ENCODE data around the gene ARHGAP19.

Gene ARHGAP19, protein sequence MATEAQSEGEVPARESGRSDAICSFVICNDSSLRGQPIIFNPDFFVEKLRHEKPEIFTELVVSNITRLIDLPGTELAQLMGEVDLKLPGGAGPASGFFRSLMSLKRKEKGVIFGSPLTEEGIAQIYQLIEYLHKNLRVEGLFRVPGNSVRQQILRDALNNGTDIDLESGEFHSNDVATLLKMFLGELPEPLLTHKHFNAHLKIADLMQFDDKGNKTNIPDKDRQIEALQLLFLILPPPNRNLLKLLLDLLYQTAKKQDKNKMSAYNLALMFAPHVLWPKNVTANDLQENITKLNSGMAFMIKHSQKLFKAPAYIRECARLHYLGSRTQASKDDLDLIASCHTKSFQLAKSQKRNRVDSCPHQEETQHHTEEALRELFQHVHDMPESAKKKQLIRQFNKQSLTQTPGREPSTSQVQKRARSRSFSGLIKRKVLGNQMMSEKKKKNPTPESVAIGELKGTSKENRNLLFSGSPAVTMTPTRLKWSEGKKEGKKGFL

DNA sequence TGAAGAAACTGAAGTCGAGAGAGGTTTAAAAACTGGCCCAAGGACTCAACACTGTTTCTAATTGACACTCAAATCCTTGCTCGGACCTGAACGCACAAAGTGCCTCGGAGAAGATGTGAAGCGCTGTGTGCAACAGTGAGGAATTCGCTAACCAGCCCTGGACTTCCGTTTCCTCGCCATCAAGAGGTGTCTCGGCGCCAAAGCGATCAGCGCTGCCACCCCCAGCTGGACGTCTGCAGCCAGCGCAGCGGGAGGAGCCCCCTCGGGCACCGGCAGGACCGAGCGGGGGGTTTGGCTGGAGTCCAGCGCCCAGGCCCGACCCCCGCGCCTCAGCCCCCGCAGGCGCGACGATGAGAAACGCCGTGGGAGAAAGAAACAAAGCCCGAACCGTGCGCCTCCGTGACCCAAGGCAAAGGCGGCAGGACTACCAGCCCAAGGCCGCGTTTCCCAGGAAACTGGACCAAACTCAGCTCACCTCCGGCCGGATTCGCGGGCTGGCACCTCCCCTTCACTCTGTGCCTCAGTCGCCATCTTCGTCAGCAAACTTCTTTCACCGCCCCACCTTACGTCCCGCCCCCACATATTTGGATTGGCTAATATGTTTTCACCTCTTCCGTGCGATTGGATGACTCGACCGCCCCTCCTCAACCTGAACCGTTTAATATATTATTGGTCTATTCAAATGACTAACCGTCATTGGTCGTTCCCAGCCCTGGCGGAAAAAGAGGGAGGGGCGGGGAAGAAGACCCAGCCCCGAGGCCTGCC is at the start of gene ARHGAP19:
Gene ARHGAP19 (minus strand): TSS at position 541 of the 765 bp plus-strand sequence. CDS start 10 bp downstream, at position 531.
- peak; percentile 86 for DNase-seq

DNA sequence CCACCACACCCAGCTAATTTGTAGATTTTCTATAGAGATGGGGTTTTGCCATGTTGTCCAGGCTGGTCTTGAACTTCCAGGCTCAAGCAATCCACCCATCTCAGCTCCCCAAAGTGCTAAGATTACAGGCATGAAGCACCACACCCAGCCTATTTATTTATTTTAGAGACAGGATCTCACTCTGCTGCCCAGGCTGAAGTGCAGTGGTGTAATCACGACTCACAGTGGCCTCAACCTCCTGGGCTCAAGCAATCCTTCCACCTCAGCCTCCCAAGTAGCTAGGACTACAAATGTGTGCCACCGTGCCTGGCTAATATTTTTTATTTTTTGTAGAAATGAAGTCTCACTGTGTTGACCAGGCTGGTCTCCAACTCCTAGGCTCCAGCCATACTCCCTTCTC is 49.0 kb upstream of the ARHGAP19 start:
- DNase-seq: no peak

DNA sequence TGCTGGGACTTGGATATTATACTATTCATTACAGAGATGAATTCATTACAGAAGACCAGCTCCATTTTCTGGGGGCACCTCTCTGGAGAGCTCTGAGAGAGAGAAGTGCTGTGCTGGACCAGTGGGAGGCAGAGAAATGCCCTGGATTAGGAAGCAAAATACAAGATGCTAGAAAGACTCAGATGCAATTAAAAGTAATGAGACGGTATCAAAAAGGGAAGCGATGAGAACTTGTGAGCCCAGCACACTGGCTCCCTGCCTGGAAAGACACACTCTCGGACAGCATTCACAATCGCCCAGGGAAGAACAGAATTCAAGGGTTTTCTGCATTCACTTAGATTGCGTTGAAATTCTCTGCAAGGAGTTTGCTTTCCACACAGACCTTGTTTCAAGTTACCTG is 45.6 kb upstream of the ARHGAP19 start:
- no peak for DNase-seq

DNA sequence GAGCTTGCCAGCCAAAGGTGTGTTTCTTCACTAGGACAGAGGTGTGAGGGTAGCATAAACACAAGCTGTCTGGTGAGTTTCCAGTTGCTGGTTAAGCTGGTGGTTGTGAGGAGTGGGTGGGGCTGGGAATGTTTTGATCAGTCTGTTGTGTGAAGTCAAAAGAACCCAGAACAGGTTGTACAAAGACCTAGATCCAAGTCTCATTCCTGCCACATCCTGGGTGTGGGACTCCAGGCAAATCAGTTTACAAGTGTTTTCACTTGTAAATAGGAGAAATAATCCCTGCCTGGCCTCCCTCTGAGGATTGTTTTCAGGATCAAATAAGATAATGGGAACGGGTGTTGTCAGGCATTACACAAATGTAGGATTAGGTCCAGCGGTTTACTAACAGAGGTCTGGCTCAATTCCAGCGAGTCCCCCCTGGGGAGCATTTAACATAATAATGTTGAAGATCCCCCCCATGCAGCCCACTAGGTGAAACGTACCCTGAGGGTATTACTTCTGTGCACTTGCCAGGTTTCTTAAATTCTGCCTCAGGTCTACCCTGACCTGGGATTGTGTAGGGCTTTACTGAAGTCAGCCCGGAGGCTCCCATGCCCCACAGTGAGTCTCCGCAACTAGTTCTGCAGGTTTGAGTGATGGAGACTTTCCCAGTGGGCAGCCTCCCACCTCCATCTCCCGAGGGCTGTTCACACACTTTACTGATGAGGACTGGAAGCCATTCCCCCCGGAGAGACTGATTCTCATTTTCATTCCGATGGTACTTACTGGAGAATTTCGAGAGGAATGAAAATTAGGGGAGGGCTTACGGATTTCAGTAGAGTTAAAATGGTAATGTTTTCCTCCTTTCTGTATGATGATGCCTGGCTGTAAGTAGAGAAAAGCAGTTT is 44.8 kb upstream of the ARHGAP19 start:
- no peak for DNase-seq

DNA sequence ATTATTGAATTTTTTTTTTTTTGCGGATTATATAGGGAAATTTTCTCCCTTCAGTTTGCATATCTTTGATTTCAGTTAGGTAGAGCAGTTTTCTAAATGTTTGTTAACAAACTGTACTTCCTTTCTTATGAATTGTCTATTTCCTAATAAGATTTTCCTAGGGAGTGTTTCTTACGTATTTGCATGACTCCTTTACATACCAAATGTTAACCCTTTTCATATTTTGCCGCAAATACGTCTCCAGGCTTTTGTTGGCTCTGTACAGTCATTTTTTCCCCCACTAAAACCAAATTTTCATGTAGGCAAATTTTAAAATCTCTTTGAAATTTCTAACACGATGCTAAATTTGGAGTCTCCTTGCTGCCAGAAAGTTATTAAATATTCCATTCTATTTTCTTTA is 44.0 kb upstream of the ARHGAP19 start:
- DNase-seq: no peak

DNA sequence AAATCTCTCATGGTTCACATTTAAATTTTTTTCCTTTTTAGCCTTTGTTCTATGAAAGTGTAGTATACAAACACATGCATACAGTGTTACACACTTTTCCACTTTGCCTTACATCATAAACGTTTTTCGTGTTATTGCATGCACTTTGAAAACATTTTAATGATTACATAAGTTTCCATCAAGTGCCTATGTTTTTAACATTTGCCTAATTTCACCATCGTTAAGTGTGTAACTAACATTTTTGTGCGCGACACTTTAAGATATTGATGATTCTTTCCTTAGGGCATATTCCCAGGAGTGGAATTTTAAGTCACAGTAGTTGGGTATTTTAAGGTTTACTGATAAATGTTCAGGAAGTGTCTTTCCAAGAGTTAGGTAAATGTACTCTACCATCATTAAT is 43.6 kb upstream of the ARHGAP19 start:
- no peak for DNase-seq

DNA sequence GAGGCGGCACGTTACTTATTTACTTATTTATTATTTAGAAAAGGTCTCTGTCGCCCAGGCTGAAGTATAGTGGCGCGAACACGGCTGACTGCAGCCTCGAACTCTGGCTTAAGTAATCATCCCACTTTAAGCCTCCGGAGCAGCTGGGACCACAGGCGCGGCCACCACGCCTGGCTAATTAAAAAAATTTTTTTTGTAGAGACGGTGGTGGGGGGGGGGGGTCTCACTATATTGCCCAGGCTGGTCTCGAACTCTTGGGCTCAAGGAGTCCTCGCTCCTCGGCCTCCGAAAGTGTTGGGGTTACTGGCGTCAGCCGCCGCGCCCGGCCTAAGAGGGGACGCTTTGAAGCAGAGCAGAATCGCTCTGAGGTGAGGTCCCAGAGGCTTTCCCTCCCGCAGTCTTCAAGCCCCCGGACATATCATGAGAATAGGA is 42.8 kb upstream of the ARHGAP19 start:
- no peak for DNase-seq

DNA sequence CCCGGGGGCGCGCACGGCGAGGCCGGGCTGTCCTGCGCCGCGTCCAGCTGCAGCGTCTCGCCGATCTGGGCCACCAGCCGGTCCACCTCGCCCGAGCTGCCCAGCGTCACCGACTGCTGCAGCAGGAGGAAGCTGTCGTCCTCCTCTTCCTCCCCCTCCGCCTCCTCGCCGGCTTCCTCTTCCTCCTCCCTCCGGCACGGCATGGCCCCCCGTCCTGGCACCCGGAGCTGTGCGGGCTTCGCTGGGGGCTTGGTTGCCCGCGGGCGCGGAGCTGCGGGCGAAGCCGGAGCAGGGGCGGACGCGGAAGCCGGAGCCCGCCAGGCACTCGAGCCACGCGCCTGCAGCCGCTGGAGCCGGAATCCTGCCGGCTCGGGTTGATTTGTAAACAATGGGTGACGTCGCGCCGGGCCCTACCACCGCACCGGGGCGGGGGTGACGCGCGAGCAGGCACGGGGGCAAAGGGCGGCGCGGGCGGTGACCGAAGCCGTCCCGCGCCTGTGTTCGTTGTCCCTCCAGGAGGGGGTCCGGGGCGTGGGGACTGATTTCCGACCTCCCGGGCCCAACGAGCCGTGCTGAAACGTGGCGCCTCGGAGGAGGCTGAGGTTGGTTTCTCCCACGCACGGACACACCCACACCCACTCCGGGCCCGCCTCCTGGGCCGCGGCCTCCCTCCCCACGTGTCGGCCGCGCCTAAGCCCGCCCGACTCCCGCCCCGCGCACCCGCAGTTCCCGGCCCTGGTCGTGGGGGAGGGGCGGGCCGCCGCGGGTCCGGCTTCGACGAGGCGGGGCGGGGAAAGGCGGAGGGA is 42.1 kb upstream of the ARHGAP19 start, which contains the start of gene FRAT2:
Gene FRAT2 (minus strand): TSS at position 360 of the 806 bp plus-strand sequence. CDS start 157 bp downstream, at position 203.
- peak; percentile 78 for DNase-seq

DNA sequence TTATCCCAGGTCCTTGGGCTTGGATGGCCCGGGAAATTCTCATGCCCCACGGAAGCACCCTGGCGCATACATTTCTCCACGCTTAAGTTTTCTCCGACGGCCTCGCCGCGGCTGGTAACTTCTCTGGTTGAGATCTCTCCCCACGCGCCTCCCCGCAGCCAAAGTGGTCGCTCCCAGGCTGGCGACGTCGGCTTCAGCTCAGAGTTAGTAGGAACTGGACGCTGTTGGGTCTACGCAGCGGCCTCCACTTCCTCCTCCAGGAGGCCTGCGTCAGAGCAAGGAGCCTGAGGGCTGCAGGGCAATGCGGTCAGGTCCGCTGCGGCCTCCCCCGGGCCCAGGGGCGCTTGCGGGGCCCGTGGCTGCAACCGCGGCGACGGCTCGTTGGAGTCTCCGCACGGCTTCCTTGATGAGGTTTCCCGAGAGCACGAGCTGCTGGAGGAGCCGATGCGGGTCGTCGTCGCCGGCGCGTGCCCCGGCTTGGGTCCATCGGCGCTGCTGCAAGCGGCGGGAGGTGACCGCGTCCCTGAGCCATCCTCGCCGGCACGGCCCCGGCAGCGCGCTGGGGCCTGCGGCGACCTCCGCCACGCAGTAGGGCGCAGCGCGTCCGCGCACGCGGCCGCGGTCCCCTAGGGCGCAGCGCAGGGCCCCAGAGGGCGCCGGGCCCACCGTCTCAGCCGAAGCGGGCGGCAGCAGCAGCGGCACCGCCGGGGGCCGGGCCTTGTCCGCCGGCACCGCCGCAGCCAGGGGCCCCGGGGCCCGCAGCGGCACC is 41.3 kb upstream of the ARHGAP19 start:
- DNase-seq: no peak

DNA sequence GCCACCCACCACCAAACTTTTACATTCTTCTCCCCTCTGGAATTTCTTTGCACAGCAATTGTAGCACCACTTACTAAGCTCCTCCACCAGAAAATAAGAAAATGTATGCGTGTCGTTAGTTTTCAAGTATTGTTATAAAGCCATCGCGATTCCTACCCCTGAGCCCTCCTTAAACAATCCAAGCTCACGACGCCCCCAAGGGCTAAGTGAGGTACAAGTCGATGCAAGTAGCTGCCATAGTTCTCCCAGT is 40.8 kb upstream of the ARHGAP19 start:
- no peak for DNase-seq

DNA sequence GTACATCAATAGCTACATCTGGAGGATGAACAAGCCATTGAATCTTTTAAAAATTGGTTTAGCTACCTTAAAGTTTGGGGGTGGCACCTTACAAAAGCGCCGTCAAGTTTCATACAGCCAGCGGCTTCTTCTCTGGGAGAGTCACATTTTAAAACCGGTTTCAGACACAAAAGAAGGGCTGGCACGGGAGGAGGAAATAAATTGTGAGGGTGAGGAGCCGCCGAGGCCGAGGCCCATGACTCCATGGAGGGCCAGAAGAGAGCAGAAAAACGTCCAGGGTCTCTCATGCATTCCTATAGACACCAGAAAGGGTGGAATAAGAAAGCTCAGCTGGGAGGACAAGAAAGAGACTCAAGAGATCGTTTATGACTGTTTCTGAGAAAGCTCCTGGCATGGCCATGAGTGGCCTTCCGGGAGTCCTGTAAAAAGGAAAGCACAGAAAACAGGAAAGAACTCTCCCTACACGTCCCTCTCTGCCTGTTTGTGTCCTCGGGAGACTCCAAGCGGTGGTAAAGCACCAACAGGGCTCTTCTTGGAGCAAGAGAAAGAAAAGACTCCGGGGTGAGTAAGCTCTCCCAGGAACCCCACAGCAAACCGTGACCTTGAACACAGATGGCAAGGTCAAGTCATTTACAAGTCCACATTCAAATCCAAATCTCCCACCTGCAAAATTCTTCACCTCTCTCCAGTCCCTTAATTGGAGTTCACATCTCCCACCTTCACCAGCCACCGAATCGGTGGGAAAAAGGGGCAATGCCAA is 40.3 kb upstream of the ARHGAP19 start:
- DNase-seq: no peak

DNA sequence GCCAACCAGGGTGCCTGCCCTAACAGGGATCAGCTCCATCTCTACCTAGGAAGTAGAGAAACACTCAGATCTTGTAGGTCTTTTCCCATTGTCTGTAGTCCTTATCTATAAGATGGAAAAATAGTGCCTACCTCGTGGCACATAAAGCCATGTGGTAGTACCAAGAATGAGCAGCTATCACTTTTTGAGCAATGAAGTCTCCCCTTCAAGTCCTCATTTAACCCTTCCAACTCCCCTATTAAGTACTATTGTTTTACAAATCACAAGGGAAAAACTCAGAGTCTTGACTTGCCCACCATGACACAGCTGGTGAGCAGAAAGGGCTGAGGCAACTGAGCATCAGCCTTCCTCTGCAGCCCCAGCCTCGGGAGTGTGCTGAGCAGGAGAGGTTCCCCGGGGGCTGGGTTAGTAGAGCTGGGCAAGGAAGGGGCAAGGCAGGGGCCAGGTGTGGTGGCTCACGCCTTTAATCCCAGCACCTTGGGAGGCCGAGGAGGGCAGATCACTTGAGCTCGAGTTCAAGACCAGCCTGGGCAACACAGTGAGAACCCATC is 38.8 kb upstream of the ARHGAP19 start:
- no peak for DNase-seq

DNA sequence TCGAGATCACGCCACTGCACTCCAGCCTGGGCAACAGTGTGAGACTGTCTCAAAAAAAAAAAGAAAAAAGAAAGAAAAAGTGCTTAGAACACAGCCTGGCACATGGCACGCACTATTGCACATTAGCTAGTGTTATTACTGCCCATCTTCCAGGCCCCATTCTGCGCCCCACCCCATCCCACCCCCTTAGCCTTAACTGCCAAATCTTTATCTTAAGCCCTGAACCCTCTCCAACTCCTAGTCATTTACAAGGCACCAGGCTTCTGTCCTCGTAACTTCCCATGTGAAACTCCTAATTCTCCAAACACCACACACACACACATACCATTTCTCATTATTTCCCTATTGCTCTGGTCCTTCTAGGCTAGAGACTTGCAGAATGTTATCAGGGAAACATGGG is 37.3 kb upstream of the ARHGAP19 start:
- DNase-seq: no peak

DNA sequence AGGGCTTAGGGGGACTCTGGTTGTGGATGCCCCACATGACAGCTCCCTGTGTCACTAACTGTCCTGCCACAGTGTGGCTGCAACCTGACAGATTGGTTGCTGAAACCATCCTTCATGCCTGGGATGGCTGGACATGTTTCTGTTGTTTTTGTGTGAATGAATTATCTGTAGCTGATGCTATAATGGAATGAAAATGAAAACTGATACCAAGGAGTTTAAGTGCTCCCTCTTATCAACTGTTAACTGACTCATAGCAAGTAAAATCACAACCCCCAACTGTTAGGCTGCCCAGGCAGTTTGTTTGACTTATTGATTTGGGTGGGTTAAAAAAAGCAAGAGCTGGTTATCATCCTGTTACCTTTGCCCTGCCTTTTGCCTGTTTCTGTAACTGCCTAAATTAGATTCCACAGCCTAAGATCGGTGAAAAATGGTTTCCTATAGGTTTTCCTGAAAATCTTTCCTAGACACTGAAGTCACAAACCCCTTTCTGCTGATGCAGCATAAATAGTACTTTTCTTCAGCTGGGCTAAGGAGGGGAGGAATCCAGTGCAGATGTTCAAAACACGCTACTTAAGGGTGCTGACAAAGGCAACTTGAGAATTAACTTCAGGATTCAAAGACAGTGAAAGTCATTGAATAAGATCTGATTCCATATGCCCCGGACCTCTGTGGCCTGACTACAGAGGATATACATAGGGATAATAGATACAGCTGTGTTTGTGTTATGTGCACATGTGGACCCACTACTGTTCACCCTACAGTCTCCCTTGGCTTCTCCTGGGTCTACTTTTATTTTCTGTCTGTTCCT is 36.4 kb upstream of the ARHGAP19 start:
- no peak for DNase-seq

DNA sequence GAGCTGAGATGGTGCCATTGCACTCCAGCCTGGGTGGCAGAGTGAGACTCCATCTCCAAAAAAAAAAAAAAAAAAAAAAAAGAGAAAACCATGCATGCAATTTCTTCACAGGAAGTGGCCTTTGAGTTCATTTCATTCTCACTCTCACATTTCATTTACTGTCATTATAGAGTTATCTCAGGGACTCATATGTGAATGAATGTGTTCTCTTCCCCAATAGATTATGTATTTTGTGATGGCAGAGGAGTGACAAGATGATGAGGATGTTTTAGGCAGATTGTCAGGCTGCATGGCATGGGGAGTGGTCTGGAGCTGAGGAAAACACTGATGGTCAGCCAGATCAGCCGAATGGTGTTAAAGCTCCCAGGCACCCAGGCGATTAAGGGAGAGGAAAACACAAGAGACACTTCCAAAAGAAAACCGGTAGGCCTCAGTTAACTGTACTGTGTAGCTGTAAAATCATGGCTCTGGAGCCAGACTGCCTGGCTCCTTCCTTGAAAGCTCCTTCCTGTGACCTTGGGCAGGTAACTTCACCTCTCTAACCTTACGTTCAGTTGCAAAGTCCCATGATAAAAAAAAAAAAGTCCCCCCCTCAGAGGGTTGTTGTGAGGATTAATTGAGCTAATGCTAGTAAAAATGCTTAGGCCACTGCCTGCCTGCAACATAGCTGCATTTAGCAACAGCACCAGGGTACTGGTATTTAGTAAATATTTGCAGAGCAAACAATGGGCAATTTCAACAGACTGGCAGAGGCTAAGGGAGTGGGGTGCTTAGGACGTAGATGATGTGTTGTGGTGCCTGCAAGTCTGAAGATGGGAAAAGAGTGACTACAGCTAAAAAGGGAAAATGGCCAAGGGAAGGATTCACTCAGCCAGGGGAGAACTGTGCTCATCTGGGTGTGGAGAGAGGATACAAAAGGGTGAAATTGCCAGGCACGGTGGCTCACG is 35.2 kb upstream of the ARHGAP19 start:
- DNase-seq: no peak

DNA sequence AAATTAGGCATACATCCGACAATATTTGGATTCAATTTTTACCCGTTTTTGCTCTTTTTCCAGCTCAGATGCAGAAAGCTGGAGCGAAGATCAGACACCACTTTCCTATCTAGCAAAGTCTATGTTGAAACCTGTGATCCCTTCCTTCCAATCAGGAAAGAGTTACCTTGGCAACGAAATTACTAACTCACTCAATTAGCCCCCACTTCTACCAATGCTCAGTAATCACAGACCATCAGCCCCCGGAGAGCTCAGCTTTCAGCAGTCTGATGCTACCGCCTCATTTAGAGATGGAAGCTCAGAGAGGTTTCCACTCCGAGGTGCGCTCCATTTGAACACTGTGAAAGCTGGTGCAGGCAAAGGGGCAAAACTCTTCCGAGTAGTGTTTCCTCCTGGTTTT is 33.3 kb upstream of the ARHGAP19 start:
- DNase-seq: no peak

DNA sequence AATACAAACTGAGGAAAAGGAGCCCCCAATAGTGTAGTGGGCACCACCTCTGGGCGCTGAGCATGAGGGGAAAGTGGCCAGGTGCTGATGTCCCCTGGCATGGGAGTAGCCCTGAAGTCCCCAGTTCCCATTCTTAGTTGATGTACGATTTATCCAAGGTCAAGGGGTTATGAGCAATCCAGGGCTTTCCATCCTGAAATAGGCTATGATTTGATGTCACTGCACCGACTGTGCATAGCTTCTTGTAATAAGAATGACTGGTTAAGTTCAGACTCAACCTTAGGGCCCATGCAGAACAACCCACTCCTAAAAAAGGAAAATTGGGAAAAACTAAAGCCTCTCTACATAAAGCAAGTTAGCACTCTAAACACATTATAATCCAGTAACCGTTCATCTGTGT is 31.1 kb upstream of the ARHGAP19 start:
- no peak for DNase-seq

DNA sequence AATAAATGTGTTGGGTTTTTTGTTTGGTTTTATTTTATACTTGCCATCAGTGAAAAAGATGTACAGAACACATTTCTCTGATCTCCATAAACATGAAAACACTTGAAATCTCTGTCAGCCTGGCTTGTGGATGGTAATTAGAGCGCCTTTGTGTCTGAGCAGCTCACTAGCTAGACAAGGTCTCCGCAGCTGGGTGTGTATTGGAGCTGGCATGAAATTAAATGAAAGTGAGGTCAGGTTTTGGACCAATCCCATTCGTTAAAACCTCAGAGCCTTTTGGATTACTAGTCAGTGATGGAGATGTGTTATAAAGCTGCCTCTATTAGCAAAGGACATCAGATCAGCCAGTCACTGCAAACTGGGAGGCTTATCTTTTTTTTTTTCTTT is 29.4 kb upstream of the ARHGAP19 start:
- DNase-seq: no peak
